Upper lobe of right lung (tissue), 1 donor: Measurements from ENCODE around the gene RAPGEF6. TPM values are rescaled to one million over a fixed set of nuclear protein-coding genes. Genes with fewer than 3 reads are reported as not detected.

Source experiments
- ATAC-seq: fragments of 200-7000 bp; cut with Tn5 transposase; one replicate; pipeline ENCODE4 v1.9.1; 2020; ENCODE audit warnings: mild to moderate bottlenecking, moderate library complexity
- DNase-seq: peaks from one replicate; pipeline ENCODE4 v3.0.0-alpha.2; 2020
- H3K27ac ChIP-seq: fragments of 200-600 bp; one replicate; pipeline ENCODE4 v1.8.0; 2022
- H3K27me3 ChIP-seq: fragments of 200-600 bp; one replicate; pipeline ENCODE4 v1.8.0; 2022; ENCODE audit warnings: mild to moderate bottlenecking
- H3K36me3 ChIP-seq: fragments of 200-600 bp; one replicate; pipeline ENCODE4 v1.8.0; 2022
- H3K4me1 ChIP-seq: fragments of 200-600 bp; one replicate; pipeline ENCODE4 v1.8.0; 2022
- H3K4me3 ChIP-seq: fragments of 200-600 bp; one replicate; pipeline ENCODE4 v1.8.0; 2022; ENCODE audit warnings: mild to moderate bottlenecking
- H3K9me3 ChIP-seq: fragments of 200-600 bp; one replicate; pipeline ENCODE4 v1.8.0; 2022
- intact Hi-C: fragments of 100-400 bp; cut with DNase I; formaldehyde crosslinking; loops from one replicate; pipeline ENCODE4 v1.11.0; 2022
- total RNA-seq: library from RNA; stranded (reverse); fragmentation: NEBNext Ultra II Directional; extraction: Animal tissue kit (Norgen Biotek cat#: 25700); gene quantifications from one replicate; pipeline ENCODE4 v1.2.1, GENCODE V29; 2021
- TF ChIP-seq, protein P1 (sequence below): fragments of 200-600 bp; IDR thresholded peaks from one replicate; pipeline ENCODE4 v1.8.0; 2022; ENCODE audit warnings: antibody characterized with exemption
- donor health status: DM: no; HTN: yes; CAD: no; lungs with severe emphysema.

RAPGEF6 gene
- total RNA-seq, 1 donor from 2014 or later = 27.2 TPM

GRCh38 chr5:131511934-131512333 lies 123.1 kb downstream of the RAPGEF6 start:
- H3K4me1 ChIP-seq = no peaks in the 10 kb centered on the region
- H3K36me3 ChIP-seq = peaks cover 8% of the 10 kb centered on the region
- no peaks in the 10 kb centered on the region for H3K27me3 ChIP-seq
- no peak for DNase-seq
- H3K9me3 ChIP-seq = no peaks in the 10 kb centered on the region
- no peak overlapping the region for H3K4me3 ChIP-seq
- no peak for ATAC-seq
- H3K27ac ChIP-seq = no peak overlapping the region
- intact Hi-C loops = no loop called here
- TF ChIP-seq, protein P1, sequence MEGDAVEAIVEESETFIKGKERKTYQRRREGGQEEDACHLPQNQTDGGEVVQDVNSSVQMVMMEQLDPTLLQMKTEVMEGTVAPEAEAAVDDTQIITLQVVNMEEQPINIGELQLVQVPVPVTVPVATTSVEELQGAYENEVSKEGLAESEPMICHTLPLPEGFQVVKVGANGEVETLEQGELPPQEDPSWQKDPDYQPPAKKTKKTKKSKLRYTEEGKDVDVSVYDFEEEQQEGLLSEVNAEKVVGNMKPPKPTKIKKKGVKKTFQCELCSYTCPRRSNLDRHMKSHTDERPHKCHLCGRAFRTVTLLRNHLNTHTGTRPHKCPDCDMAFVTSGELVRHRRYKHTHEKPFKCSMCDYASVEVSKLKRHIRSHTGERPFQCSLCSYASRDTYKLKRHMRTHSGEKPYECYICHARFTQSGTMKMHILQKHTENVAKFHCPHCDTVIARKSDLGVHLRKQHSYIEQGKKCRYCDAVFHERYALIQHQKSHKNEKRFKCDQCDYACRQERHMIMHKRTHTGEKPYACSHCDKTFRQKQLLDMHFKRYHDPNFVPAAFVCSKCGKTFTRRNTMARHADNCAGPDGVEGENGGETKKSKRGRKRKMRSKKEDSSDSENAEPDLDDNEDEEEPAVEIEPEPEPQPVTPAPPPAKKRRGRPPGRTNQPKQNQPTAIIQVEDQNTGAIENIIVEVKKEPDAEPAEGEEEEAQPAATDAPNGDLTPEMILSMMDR = no peak

DNA sequence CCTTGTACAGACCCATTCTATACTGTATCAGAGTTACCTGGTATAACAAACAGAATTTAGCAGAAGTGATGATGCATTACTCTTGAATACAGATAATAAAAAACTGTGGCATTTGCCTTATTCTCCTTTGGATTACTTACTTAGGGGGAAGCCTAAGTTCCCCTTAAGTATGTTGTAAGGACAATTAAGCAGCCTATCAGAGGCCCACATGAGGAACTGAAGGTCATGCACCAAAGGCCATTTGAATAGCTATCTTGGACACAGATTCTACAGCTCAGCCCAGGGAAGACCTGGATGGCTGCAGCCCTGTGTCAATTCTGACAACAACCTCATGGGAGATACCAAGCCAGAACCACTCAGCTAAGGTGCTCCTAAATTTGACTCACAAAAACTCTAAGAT lies 125.2 kb downstream of the RAPGEF6 start:
- intact Hi-C loops = no loop called here

GRCh38 chr5:131505237-131505908 lies 129.7 kb downstream of the RAPGEF6 start:
- intact Hi-C loops = no loop called here
- no peak overlapping the region for H3K4me3 ChIP-seq
- ATAC-seq (no peak), DNase-seq (no peak)
- H3K9me3 ChIP-seq = no peaks in the 10 kb centered on the region
- H3K36me3 ChIP-seq = peaks cover 16% of the 10 kb centered on the region
- no peaks in the 10 kb centered on the region for H3K27me3 ChIP-seq
- no peaks in the 10 kb centered on the region for H3K4me1 ChIP-seq
- no peak overlapping the region for H3K27ac ChIP-seq
- TF ChIP-seq, protein P1 = no peak

More for the DNA sequence above, 125.2 kb downstream of the RAPGEF6 start:
- Histone ChIP-seq H3K9me3 (no peaks in the 10 kb centered on the region), H3K36me3 (peaks cover 8% of the 10 kb centered on the region), H3K4me1 (no peaks in the 10 kb centered on the region), H3K27ac (no peak overlapping the region), H3K27me3 (no peaks in the 10 kb centered on the region), H3K4me3 (no peak overlapping the region)
- peak; percentile 82 for ATAC-seq
- TF ChIP-seq, protein P1 = no peak
- no peak for DNase-seq

DNA sequence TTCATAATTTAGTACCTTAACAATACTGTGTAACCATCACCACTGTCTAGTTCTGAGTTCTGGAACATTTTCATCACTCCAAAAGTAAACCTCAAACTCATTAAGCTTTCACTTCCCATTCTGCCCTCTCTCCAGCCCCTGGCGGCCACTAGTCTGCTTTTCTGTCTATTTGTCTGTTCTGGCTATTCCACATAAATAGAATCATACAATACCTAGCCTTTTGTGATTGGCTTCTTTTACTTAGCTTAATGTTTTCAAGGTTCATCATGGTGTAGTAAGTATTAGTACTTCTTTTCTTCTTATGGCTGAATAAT lies 138.7 kb downstream of the RAPGEF6 start:
- no peak overlapping the region for H3K27ac ChIP-seq
- TF ChIP-seq, protein P1 = peak; percentile 15
- H3K9me3 ChIP-seq = no peaks in the 10 kb centered on the region
- H3K27me3 ChIP-seq = no peaks in the 10 kb centered on the region
- no peak overlapping the region for H3K4me3 ChIP-seq
- peak; percentile 61 for DNase-seq
- no peaks in the 10 kb centered on the region for H3K4me1 ChIP-seq
- peaks cover 43% of the 10 kb centered on the region for H3K36me3 ChIP-seq
- intact Hi-C loops = no loop called here
- peak; percentile 80 for ATAC-seq

GRCh38 chr5:131495536-131496399 lies 139.3 kb downstream of the RAPGEF6 start:
- no peak for DNase-seq
- H3K9me3 ChIP-seq = no peaks in the 10 kb centered on the region
- no peaks in the 10 kb centered on the region for H3K27me3 ChIP-seq
- intact Hi-C loops = no loop called here
- H3K4me1 ChIP-seq = no peaks in the 10 kb centered on the region
- TF ChIP-seq, protein P1 = no peak
- no peak overlapping the region for H3K27ac ChIP-seq
- peak; percentile 39 for ATAC-seq
- no peak overlapping the region for H3K4me3 ChIP-seq
- peaks cover 48% of the 10 kb centered on the region for H3K36me3 ChIP-seq
